KMS-11 (cell line): ENCODE measurements around the gene TDRD10.

Experiments
- H2AFZ ChIP-seq: fragments of 200-600 bp; sonication (generic); 2 replicates; pipeline ENCODE4 v1.6.1; 2016; ENCODE audit warnings: antibody characterized with exemption, mixed run types, low read depth
- H3K27ac ChIP-seq: fragments of 200-600 bp; sonication (generic); 2 replicates; pipeline ENCODE4 v1.6.1; 2016; ENCODE audit warnings: mild to moderate bottlenecking, mixed run types
- H3K27me3 ChIP-seq: fragments of 200-600 bp; sonication (generic); 2 replicates; pipeline ENCODE4 v1.6.1; 2017; ENCODE audit warnings: mild to moderate bottlenecking, low read depth, mixed run types, moderate library complexity; ENCODE audit not compliant: insufficient read depth
- H3K36me3 ChIP-seq: fragments of 200-600 bp; sonication (generic); 2 replicates; pipeline ENCODE4 v1.6.1; 2017; ENCODE audit warnings: mild to moderate bottlenecking, mixed run types; ENCODE audit not compliant: insufficient read depth
- H3K4me1 ChIP-seq: fragments of 200-600 bp; sonication (generic); 2 replicates; pipeline ENCODE4 v1.6.1; 2016; ENCODE audit warnings: mild to moderate bottlenecking, low read depth, mixed run types; ENCODE audit not compliant: poor library complexity, severe bottlenecking
- H3K4me2 ChIP-seq: fragments of 200-600 bp; sonication (generic); 2 replicates; pipeline ENCODE4 v1.7.0; 2016; ENCODE audit warnings: mild to moderate bottlenecking, mixed run types
- H3K4me3 ChIP-seq: fragments of 200-600 bp; sonication (generic); IDR thresholded peaks from 2 replicates; pipeline ENCODE4 v1.6.1; 2017; ENCODE audit warnings: low read depth, low read length, mixed read lengths; ENCODE audit not compliant: insufficient read depth
- H3K79me2 ChIP-seq: fragments of 200-600 bp; sonication (generic); 2 replicates; pipeline ENCODE4 v1.6.1; 2016; ENCODE audit warnings: low read depth, mixed run types; ENCODE audit not compliant: insufficient read depth
- H3K9ac ChIP-seq: fragments of 200-600 bp; sonication (generic); 2 replicates; pipeline ENCODE4 v1.6.1; 2016; ENCODE audit warnings: mild to moderate bottlenecking, mixed run types
- H4K20me1 ChIP-seq: fragments of 200-600 bp; sonication (generic); 2 replicates; pipeline ENCODE4 v1.6.1; 2016; ENCODE audit warnings: mild to moderate bottlenecking, mixed run types; ENCODE audit not compliant: insufficient read depth
- TF ChIP-seq, protein P1 (sequence below): fragments of 200-600 bp; sonication (generic); conservative IDR thresholded peaks from 2 replicates; pipeline ENCODE4 v1.6.1; 2017; ENCODE audit warnings: low read depth, mild to moderate bottlenecking, antibody characterized with exemption, low read length, moderate library complexity, mixed read lengths

Gene TDRD10

DNA sequence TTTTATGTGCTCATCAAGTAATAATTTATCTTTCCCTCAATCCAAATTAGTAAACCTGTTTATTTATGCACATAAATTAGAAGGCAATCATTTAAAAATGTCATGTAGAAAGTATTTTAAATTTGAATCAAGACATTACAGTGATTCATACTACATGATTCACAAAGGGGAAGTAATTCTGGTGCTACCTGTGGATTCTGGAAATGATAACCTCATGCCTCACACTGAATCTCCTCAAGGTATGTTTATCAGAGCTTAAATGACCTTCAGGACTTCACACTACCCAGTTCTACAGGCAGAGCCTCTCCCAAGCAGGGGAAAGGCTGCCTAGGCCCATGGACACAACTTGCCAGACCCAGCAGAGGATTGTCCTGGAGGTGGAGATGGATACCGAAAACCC, 25.2 kb upstream of the TDRD10 start:
- TF ChIP-seq, protein P1, sequence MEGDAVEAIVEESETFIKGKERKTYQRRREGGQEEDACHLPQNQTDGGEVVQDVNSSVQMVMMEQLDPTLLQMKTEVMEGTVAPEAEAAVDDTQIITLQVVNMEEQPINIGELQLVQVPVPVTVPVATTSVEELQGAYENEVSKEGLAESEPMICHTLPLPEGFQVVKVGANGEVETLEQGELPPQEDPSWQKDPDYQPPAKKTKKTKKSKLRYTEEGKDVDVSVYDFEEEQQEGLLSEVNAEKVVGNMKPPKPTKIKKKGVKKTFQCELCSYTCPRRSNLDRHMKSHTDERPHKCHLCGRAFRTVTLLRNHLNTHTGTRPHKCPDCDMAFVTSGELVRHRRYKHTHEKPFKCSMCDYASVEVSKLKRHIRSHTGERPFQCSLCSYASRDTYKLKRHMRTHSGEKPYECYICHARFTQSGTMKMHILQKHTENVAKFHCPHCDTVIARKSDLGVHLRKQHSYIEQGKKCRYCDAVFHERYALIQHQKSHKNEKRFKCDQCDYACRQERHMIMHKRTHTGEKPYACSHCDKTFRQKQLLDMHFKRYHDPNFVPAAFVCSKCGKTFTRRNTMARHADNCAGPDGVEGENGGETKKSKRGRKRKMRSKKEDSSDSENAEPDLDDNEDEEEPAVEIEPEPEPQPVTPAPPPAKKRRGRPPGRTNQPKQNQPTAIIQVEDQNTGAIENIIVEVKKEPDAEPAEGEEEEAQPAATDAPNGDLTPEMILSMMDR: no peak
- no peak overlapping the region for H3K4me2 ChIP-seq
- no peak overlapping the region for H3K27ac ChIP-seq
- H3K9ac ChIP-seq: no peak overlapping the region
- H4K20me1 ChIP-seq: no peaks in the 10 kb centered on the region
- H3K27me3 ChIP-seq: no peaks in the 10 kb centered on the region
- H3K36me3 ChIP-seq: no peaks in the 10 kb centered on the region
- no peak overlapping the region for H2AFZ ChIP-seq
- H3K4me1 ChIP-seq: peaks cover 38% of the 10 kb centered on the region
- H3K79me2 ChIP-seq: no peaks in the 10 kb centered on the region
- H3K4me3 ChIP-seq: no peak overlapping the region

DNA sequence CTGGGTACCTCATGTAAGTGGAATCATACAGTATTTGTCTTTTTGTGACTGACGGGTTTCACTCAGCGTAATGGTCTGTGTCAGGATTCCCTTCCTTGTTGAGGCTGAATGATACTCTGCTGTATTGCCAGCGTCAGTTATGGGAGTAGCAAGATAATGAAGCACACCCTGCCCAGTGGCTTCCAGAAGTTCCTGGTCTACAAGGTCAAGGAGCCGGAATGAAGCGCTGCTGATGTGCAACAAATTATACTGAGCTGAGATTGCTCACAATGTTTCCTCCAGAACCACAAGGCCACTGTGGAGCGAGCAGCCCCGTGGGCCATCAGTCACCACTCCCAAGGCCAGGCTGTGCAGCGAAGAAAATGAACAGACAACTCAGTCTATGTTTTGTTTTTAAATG, 24.0 kb upstream of the TDRD10 start:
- no peak overlapping the region for H2AFZ ChIP-seq

DNA sequence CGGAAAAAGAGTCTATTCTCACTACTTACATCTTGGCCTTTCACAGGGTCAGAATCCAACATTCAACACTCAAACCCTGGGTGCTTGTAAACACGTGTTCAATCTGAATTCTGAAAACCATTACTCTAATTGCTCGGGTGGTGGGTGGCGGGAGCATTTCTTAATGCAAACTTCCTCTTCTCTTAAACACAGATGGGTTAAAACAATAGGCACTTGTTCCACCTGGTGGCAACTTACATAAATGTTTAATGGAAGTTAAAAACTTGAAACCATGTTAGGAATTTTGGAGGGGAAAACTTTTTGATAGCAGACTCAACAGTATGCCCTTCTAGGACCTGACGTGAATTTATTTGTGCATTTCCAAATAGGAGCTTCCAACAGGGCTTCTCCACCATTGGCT, 23.4 kb upstream of the TDRD10 start:
- Histone ChIP-seq H3K36me3 (no peaks in the 10 kb centered on the region), H3K9ac (no peak overlapping the region), H3K4me2 (no peak overlapping the region; the same call in 1 of the 2 replicates), H4K20me1 (no peaks in the 10 kb centered on the region), H3K4me1 (peaks cover 38% of the 10 kb centered on the region), H3K27ac (no peak overlapping the region), H2AFZ (no peak overlapping the region), H3K79me2 (no peaks in the 10 kb centered on the region), H3K4me3 (no peak overlapping the region), H3K27me3 (no peaks in the 10 kb centered on the region)
- TF ChIP-seq, protein P1: peak; percentile 65

More for the DNA sequence above, 24.0 kb upstream of the TDRD10 start:
- H3K4me2 ChIP-seq: no peak overlapping the region; the same call in 1 of the 2 replicates
- H3K79me2 ChIP-seq: no peaks in the 10 kb centered on the region
- H4K20me1 ChIP-seq: no peaks in the 10 kb centered on the region
- TF ChIP-seq, protein P1: no peak
- no peak overlapping the region for H3K9ac ChIP-seq
- no peak overlapping the region for H3K27ac ChIP-seq
- no peak overlapping the region for H3K4me3 ChIP-seq
- H3K4me1 ChIP-seq: peaks cover 38% of the 10 kb centered on the region
- H3K27me3 ChIP-seq: no peaks in the 10 kb centered on the region
- no peaks in the 10 kb centered on the region for H3K36me3 ChIP-seq

DNA sequence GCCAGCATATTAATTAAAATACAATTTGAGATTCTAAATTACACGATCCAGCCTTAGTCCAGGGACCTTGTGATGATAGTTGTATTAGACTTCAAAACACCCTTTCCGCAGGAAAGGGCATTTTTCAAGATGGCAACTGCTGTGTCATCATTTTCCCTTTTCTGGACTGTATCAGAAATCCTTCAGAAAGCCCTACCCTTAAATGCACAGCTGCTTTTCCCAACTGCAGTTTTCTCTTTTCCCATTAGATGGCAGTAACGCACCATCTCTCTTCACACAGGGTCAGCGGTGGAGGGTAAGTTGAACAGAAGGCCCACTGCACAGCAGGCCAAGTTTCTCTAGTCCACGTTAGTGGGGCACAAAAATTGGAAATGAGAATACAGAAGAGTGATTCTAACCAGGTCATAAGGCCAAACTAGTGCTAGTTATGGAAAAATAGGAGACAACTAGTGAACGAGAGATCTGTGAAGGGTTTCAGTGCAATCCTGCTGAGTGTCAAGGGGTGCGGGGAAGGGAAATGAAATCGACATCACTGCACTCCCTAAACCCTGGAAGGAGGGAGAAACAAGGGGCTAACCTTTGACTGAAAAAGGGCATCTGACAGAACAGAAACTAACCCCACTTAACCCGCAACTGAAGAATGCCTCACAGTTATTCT, 22.1 kb upstream of the TDRD10 start:
- H3K4me1 ChIP-seq: peaks cover 38% of the 10 kb centered on the region
- no peak overlapping the region for H3K4me3 ChIP-seq
- H3K9ac ChIP-seq: peak overlapping the region; percentile 4; the same call in 1 of the 2 replicates
- no peaks in the 10 kb centered on the region for H3K36me3 ChIP-seq
- H3K4me2 ChIP-seq: peak overlapping the region; percentile 30
- no peaks in the 10 kb centered on the region for H4K20me1 ChIP-seq
- H3K27me3 ChIP-seq: no peaks in the 10 kb centered on the region
- peak overlapping the region; percentile 31 for H2AFZ ChIP-seq
- TF ChIP-seq, protein P1: peak; percentile 100
- H3K79me2 ChIP-seq: no peaks in the 10 kb centered on the region
- no peak overlapping the region for H3K27ac ChIP-seq
